Endothelial cell of umbilical vein (primary cell): ENCODE measurements around the gene ZNF138. TPM values are rescaled to one million over a fixed set of nuclear protein-coding genes. Genes with fewer than 3 reads are reported as not detected.

Experiments
- BruUV-seq: library from RNA; stranded (reverse); fragments of 400-500 nt; replicated peaks from 2 replicates; lab custom pipeline; 2021; lab: Mats Ljungman, UMichigan
- CTCF ChIA-PET: fragments of 300-600, 350-600 bp; sonication (Branson Sonifier 250); formaldehyde crosslinking; loops from one replicate; lab custom pipeline; 2021; ENCODE audit warnings: antibody characterized with exemption, inconsistent platforms; lab: Charles Lee
- POLR2A ChIA-PET: fragments of 300-600, 350-600 bp; sonication (Branson Sonifier 250); formaldehyde crosslinking; loops from one replicate; lab custom pipeline; 2021; ENCODE audit warnings: antibody characterized with exemption, inconsistent platforms; lab: Charles Lee
- DNase-seq: peaks from one replicate; pipeline ENCODE4 v3.0.0-alpha.2; 2011; ENCODE audit warnings: low read depth, low spot score
- FAIRE-seq: peaks from 2 replicates; lab custom pipeline; 2011; peaks lifted over from hg19 to GRCh38; lab: Jason Lieb, UNC
- H2AFZ ChIP-seq: 2 replicates; pipeline ENCODE4 v1.6.0; 2012; ENCODE audit warnings: low read depth, low read length, control low read depth, inconsistent platforms
- H3K27ac ChIP-seq: 2 replicates; pipeline ENCODE4 v1.5.1; 2011; ENCODE audit warnings: low read depth, mild to moderate bottlenecking, control low read depth, low read length, moderate library complexity; ENCODE audit not compliant: insufficient read depth
- H3K27me3 ChIP-seq, 2 experiments: 2 replicates each; pipeline versions ENCODE4 v1.6.0 to v1.6.1; 2011; ENCODE audit warnings: low read length in 2 of 2, mixed read lengths in 1 of 2; ENCODE audit not compliant: control insufficient read depth in 2 of 2, insufficient read depth in 2 of 2
- H3K36me3 ChIP-seq, 2 experiments: 2 replicates in 1 of 2; 3 replicates in 1 of 2; pipeline ENCODE4 v1.5.1; 2011; ENCODE audit warnings: low read length in 2 of 2, mild to moderate bottlenecking in 1 of 2, moderate library complexity in 1 of 2; ENCODE audit not compliant: control insufficient read depth in 2 of 2, insufficient read depth in 2 of 2; ENCODE audit errors: extremely low read depth in 1 of 2
- H3K4me1 ChIP-seq: 3 replicates; pipeline ENCODE4 v1.5.1; 2011; ENCODE audit warnings: mild to moderate bottlenecking, low read length; ENCODE audit not compliant: control insufficient read depth, insufficient read depth; ENCODE audit errors: extremely low read depth
- H3K4me2 ChIP-seq: 2 replicates; pipeline ENCODE4 v1.6.1; 2011; ENCODE audit warnings: low read length, control low read depth, mixed read lengths; ENCODE audit not compliant: insufficient read depth
- H3K4me3 ChIP-seq, 3 experiments: fragments of 200-600 bp in 1 of 3; sonication (generic), shearing (Covaris generic) in 1 of 3; replicated peaks in 1 of 3; 2 replicates each; pipeline ENCODE4 v1.5.1; 2011 to 2016; ENCODE audit warnings: control low read depth in 3 of 3, low read length in 3 of 3, mild to moderate bottlenecking in 2 of 3, inconsistent platforms in 1 of 3, low read depth in 1 of 3, moderate library complexity in 1 of 3; ENCODE audit not compliant: insufficient read depth in 1 of 3
- H3K79me2 ChIP-seq: 2 replicates; pipeline ENCODE4 v1.6.0; 2012; ENCODE audit warnings: low read length, inconsistent platforms; ENCODE audit not compliant: control insufficient read depth, insufficient read depth
- H3K9ac ChIP-seq: replicated peaks from 2 replicates; pipeline ENCODE3; 2011; ENCODE audit warnings: low read length, control low read depth; ENCODE audit not compliant: insufficient read depth; ENCODE audit errors: extremely low read depth
- H3K9me1 ChIP-seq: replicated peaks from 3 replicates; pipeline ENCODE4 v1.6.0; 2011; ENCODE audit warnings: mild to moderate bottlenecking, low read length; ENCODE audit not compliant: control insufficient read depth, insufficient read depth; ENCODE audit errors: extremely low read depth
- H3K9me3 ChIP-seq: replicated peaks from 2 replicates; pipeline ENCODE4 v1.5.1; 2012; ENCODE audit warnings: low read length, inconsistent platforms; ENCODE audit not compliant: control insufficient read depth, insufficient read depth
- H4K20me1 ChIP-seq: replicated peaks from 2 replicates; pipeline ENCODE3; 2011; ENCODE audit warnings: mild to moderate bottlenecking, low read length; ENCODE audit not compliant: control insufficient read depth, insufficient read depth; ENCODE audit errors: extremely low read depth
- EZH2 ChIP-seq: IDR thresholded peaks from 2 replicates; pipeline ENCODE4 v1.6.1; 2012; ENCODE audit warnings: borderline replicate concordance, low read depth, mild to moderate bottlenecking, moderate library complexity, low read length, inconsistent platforms; ENCODE audit not compliant: severe bottlenecking
- FOS ChIP-seq: IDR thresholded peaks from 2 replicates; pipeline ENCODE4 v1.6.1; 2011; ENCODE audit warnings: mild to moderate bottlenecking, low read length, moderate library complexity, borderline replicate concordance; ENCODE audit not compliant: insufficient read depth
- GATA2 ChIP-seq: IDR thresholded peaks from 2 replicates; pipeline ENCODE4 v1.7.0; 2011; ENCODE audit warnings: low read depth, mild to moderate bottlenecking, moderate library complexity, mixed read lengths, low read length; ENCODE audit not compliant: insufficient read length, insufficient read depth
- JUN ChIP-seq: IDR thresholded peaks from 2 replicates; pipeline ENCODE4 v1.6.1; 2011; ENCODE audit warnings: borderline replicate concordance, low read depth; ENCODE audit not compliant: insufficient read length, insufficient read depth
- MYC ChIP-seq: IDR thresholded peaks from one replicate; pipeline ENCODE4 v1.6.1; 2011; ENCODE audit warnings: mild to moderate bottlenecking, low read depth, low read length
- POLR2A ChIP-seq: IDR thresholded peaks from 2 replicates; pipeline ENCODE4 v1.6.1; 2012; ENCODE audit warnings: low read depth, mild to moderate bottlenecking, control low read depth, low read length
- POLR2AphosphoS5 ChIP-seq: IDR thresholded peaks from 2 replicates; pipeline ENCODE4 v1.6.1; 2012; ENCODE audit warnings: low read depth, mild to moderate bottlenecking, control low read depth, low read length, moderate library complexity; ENCODE audit not compliant: insufficient read depth
- dilution Hi-C: fragments of 300-500 bp; cut with MboI; formaldehyde crosslinking; loops from one replicate; pipeline ENCODE4 v1.15.0; 2019; ENCODE audit warnings: low sequenced_read_pairs; ENCODE audit not compliant: extremely low pct_ligation_motif_present
- intact Hi-C: fragments of 100-400 bp; cut with micrococcal nuclease; formaldehyde crosslinking; loops from one replicate; pipeline ENCODE4 v1.10.0; 2022
- polyA plus RNA-seq, 4 experiments: library from polyadenylated mRNA; depleted of rRNA in 3 of 4; stranded (reverse) in 3 of 4; unstranded in 1 of 4; fragments of >200 nt; gene quantifications; 2 replicates each; pipeline versions ENCODE4 v1.2.1 to v1.2.3, GENCODE V29; 2011 to 2012; ENCODE audit warnings: missing spikeins in 1 of 4
- total RNA-seq: library from RNA; stranded (reverse); gene quantifications from 2 replicates; pipeline ENCODE4 v1.2.3, GENCODE V29; 2021
- TF ChIP-seq, protein P1 (sequence below), 2 donors: IDR thresholded peaks; 1 replicate in 1 of 2; 2 replicates in 1 of 2; pipeline ENCODE4 v1.5.1; 2011; ENCODE audit warnings: low read length in 2 of 2, mild to moderate bottlenecking in 2 of 2, moderate library complexity in 2 of 2, control low read depth in 1 of 2, inconsistent platforms in 1 of 2, low read depth in 1 of 2; ENCODE audit not compliant: insufficient read depth in 1 of 2; ENCODE audit errors: extremely low read depth in 1 of 2
- TF ChIP-seq, protein P2 (sequence below): IDR thresholded peaks from 2 replicates; pipeline ENCODE4 v1.6.1; 2011; ENCODE audit not compliant: insufficient read depth, insufficient read length

ZNF138 gene
- total and polyA plus RNA-seq, 2 donors (not counting 3 experiments of a cell fraction or from before 2014, with no cell fraction given) = 2.0 to 3.3 TPM

DNA sequence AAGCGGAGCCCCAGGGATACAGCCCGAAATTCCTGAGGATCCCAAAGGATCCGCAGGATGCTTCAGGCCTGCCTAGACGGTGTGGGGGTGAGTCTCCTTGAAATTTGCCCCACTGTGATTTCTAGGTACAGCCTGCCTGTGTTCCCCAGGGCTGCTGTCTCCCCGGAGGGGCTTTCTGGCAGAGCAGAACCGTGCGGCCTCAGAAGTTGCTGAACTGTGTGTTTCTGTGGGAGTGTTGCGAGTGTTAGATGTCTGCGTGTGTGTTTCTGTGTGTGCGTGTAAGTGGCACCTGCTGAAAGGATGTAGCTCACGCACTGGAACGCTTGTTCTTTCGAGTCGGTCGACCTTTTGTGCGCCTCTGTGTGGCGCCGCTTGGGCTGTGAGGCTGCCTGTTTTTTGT is 81.0 kb downstream of the ZNF138 start:
- no peaks in the 10 kb centered on the region for H3K4me1 ChIP-seq
- FAIRE-seq (no peak), DNase-seq (no peak)
- no peaks in the 10 kb centered on the region for H3K27me3 ChIP-seq
- no TSS peak for BruUV-seq
- no peaks in the 10 kb centered on the region for H3K9me1 ChIP-seq
- H3K9me3 ChIP-seq = peaks cover 2% of the 10 kb centered on the region
- dilution Hi-C loops (no loop called here), intact Hi-C loops (no loop called here)
- H2AFZ ChIP-seq = no peak overlapping the region
- no peak overlapping the region for H3K4me3 ChIP-seq
- ChIA-PET CTCF (no interaction called here), POLR2A (no interaction called here)
- H3K36me3 ChIP-seq = no peaks in the 10 kb centered on the region
- H3K27ac ChIP-seq = no peak overlapping the region
- no peak overlapping the region for H3K4me2 ChIP-seq
- no peak overlapping the region for H3K9ac ChIP-seq
- no peaks in the 10 kb centered on the region for H4K20me1 ChIP-seq
- H3K79me2 ChIP-seq = no peaks in the 10 kb centered on the region
- TF ChIP-seq MYC = no peak
- TF ChIP-seq, protein P1, sequence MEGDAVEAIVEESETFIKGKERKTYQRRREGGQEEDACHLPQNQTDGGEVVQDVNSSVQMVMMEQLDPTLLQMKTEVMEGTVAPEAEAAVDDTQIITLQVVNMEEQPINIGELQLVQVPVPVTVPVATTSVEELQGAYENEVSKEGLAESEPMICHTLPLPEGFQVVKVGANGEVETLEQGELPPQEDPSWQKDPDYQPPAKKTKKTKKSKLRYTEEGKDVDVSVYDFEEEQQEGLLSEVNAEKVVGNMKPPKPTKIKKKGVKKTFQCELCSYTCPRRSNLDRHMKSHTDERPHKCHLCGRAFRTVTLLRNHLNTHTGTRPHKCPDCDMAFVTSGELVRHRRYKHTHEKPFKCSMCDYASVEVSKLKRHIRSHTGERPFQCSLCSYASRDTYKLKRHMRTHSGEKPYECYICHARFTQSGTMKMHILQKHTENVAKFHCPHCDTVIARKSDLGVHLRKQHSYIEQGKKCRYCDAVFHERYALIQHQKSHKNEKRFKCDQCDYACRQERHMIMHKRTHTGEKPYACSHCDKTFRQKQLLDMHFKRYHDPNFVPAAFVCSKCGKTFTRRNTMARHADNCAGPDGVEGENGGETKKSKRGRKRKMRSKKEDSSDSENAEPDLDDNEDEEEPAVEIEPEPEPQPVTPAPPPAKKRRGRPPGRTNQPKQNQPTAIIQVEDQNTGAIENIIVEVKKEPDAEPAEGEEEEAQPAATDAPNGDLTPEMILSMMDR (IDR thresholded peaks at IDR 0.05; ENCODE audit: extremely low read depth in 1 of 2, insufficient read depth in 1 of 2, low read depth in 1 of 2, low read length in 2 of 2) = no peak
- no peak for TF ChIP-seq GATA2
- TF ChIP-seq FOS = no peak
- no peak for TF ChIP-seq JUN
- TF ChIP-seq, protein P2, sequence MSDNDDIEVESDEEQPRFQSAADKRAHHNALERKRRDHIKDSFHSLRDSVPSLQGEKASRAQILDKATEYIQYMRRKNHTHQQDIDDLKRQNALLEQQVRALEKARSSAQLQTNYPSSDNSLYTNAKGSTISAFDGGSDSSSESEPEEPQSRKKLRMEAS = no peak
- no peak for TF ChIP-seq EZH2
- TF ChIP-seq POLR2AphosphoS5 = no peak
- no peak for TF ChIP-seq POLR2A
